ENCODE measurements around the gene PTX4. TPM values are rescaled to one million over a fixed set of nuclear protein-coding genes. Genes with fewer than 3 reads are reported as not detected.

PTX4 gene
- total and polyA plus RNA-seq, 9 of the 15 experiments (the other 6 are each of a cell fraction or from before 2014, with no cell fraction given): 0.11 TPM; not detected in 8

GRCh38 chr16:1481906-1482835 lies 6.6 kb downstream of the PTX4 start:
- ChIA-PET CTCF (ENCODE audit: low intra/inter-chr PET ratio) (no interaction called here), POLR2A (interaction anchor here (0.6 to 2.3 kb wide), 4 partner anchors 11 to 1036 kb away, joined by 3 to 13 read pairs (median 4); partner anchors contain the start of gene TELO2)
- TF ChIP-seq FOSL1 (tag; conservative IDR thresholded peaks at IDR 0.05): peak; percentile 26; the same call in 1 of the 2 replicates
- 0 out of 2 replicates have a peak, but pooled peaks have one; percentile 17 for TF ChIP-seq ZBTB7A (IDR thresholded peaks at IDR 0.05; ENCODE audit: borderline replicate concordance, control insufficient read depth, low read depth, low read length)
- TF ChIP-seq ATF3 (IDR thresholded peaks at IDR 0.05): 0 out of 2 replicates have a peak, but pooled peaks have one; percentile 7
- no peak for TF ChIP-seq ATF3 (CRISPR knock-in tag; conservative IDR thresholded peaks at IDR 0.05)
- TF ChIP-seq JUND (IDR thresholded peaks at IDR 0.05; ENCODE audit: borderline replicate concordance, low read depth, low read length): no peak
- TF ChIP-seq JUND (tag; IDR thresholded peaks at IDR 0.05; ENCODE audit: borderline replicate concordance, low read depth, low read length): no peak
- Histone ChIP-seq H3K9me3 (replicated peaks; ENCODE audit: control insufficient read depth, insufficient read depth, low read depth, low read length) (no peaks in the 10 kb centered on the region), H3K27me3 (ENCODE audit: control insufficient read depth in 2 of 2, insufficient read depth in 2 of 2, low read length in 2 of 2) (no peaks in the 10 kb centered on the region), H2AFZ (ENCODE audit: low read depth, low read length) (no peak overlapping the region), H3K4me2 (ENCODE audit: insufficient read depth, low read length) (no peak overlapping the region), H3K4me3 (no peak overlapping the region), H4K20me1 (replicated peaks; ENCODE audit: control insufficient read depth, insufficient read depth, low read length) (no peaks in the 10 kb centered on the region), H3K79me2 (ENCODE audit: control insufficient read depth, insufficient read depth, low read length) (no peaks in the 10 kb centered on the region), H3K27ac (ENCODE audit: extremely low read depth, low read depth, low read length) (no peak overlapping the region), H3K4me1 (replicated peaks in 1 of 2; ENCODE audit: control insufficient read depth in 2 of 2, insufficient read depth in 2 of 2, low read length in 2 of 2) (peaks cover 4 to 39% of the 10 kb centered on the region in 2 experiments; a peak in 4 of 5 replicates), H3K9me1 (ENCODE audit: control insufficient read depth, insufficient read depth, low read length) (no peaks in the 10 kb centered on the region), H3K9ac (ENCODE audit: insufficient read depth in 1 of 2, low read depth in 2 of 2, low read length in 2 of 2) (peak overlapping the region in 1 of 2 experiments; percentile 69; a peak in 2 of 4 replicates), H3K36me3 (ENCODE audit: control insufficient read depth, insufficient read depth, low read length) (no peaks in the 10 kb centered on the region)
- in situ Hi-C loops (cut with MboI) (no loop called here), intact Hi-C loops (cut with micrococcal nuclease) (no loop called here)
- no TSS peak for BruUV-seq (replicated peaks)
- no peak for DNase-seq (ENCODE audit: extremely low read depth in 1 of 4, low spot score in 3 of 4)
- no peak for FAIRE-seq
- ATAC-seq: no peak
- 63% methylated on average over 26 of the region's 28 CpGs for WGBS (ENCODE audit: insufficient coverage, low coverage, missing lambda C conversion rate)
